LNCAP (cell line): ENCODE measurements around the gene DAAM1.

Experiments
- TF ChIP-seq, protein P1 (sequence below): fragments of 450-650 bp; IDR thresholded peaks from 2 replicates; pipeline ENCODE4 v1.5.1; 2017; ENCODE audit warnings: mild to moderate bottlenecking

DAAM1 gene

GRCh38 chr14:59224341-59224740, 35.9 kb downstream of the DAAM1 start:
- TF ChIP-seq, protein P1, sequence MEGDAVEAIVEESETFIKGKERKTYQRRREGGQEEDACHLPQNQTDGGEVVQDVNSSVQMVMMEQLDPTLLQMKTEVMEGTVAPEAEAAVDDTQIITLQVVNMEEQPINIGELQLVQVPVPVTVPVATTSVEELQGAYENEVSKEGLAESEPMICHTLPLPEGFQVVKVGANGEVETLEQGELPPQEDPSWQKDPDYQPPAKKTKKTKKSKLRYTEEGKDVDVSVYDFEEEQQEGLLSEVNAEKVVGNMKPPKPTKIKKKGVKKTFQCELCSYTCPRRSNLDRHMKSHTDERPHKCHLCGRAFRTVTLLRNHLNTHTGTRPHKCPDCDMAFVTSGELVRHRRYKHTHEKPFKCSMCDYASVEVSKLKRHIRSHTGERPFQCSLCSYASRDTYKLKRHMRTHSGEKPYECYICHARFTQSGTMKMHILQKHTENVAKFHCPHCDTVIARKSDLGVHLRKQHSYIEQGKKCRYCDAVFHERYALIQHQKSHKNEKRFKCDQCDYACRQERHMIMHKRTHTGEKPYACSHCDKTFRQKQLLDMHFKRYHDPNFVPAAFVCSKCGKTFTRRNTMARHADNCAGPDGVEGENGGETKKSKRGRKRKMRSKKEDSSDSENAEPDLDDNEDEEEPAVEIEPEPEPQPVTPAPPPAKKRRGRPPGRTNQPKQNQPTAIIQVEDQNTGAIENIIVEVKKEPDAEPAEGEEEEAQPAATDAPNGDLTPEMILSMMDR = no peak

DNA sequence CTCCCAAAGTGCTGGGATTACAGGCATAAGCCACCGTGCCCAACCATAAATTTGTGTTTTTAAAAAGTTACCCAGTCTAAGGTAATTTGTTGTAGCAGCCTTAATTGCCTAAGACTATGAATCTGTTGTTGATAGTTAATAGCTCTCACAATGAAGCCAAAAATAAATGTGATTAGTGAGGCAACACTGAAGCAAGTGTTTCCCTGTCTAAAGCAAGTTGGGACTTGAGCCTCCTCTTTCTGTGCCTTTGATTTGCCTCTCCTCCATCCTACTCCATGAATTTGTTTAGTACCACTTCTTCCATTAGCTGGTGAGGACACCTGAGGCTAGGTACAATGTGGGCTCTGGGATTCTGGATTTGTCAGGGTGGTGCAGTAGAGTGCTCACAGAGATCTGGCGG, 36.8 kb downstream of the DAAM1 start:
- TF ChIP-seq, protein P1 = no peak

GRCh38 chr14:59228421-59228820, 40.0 kb downstream of the DAAM1 start:
- TF ChIP-seq, protein P1 = no peak

GRCh38 chr14:59229653-59230406, 41.4 kb downstream of the DAAM1 start:
- TF ChIP-seq, protein P1 = no peak

GRCh38 chr14:59236195-59236594, 47.7 kb downstream of the DAAM1 start:
- TF ChIP-seq, protein P1 = no peak

DNA sequence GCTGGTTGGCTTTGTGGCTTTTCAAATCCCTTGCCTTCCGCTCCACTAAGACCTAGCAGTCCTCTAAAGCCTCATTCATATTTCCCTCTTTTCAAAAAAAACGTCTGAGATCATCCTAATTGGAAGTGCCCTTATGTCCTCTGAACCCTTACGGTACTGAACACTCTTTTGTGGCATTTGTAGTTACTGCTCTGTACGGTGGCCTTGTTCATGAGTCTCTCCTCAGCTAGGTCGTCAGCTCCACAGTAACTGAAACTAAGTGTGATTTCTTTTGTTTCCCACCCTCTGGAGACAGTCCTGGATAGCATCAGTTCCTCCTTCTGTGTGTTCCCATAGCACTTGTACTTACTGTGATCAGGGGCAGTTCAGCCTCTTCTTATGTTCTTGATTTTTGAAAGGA, 49.7 kb downstream of the DAAM1 start:
- TF ChIP-seq, protein P1 = no peak

GRCh38 chr14:59239022-59239421, 50.6 kb downstream of the DAAM1 start:
- TF ChIP-seq, protein P1 = no peak

DNA sequence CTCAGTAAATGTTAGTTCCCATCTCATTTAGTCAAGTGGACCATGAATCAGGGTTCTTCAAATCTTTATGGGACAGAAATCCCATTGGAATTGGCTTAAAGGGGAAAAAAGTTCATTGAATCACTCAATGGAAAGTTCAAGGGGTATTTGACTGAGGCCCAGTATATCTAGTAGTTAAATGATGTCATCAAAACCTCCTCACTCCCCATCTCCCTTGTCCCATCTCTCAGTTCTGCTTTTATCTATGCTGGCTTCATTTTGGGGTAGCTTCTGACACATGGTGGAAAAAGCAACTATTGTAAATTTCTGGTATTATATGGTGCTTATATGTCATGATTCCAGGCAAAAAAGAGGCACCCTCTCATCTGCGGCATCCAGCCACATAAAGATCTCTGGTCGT, 51.9 kb downstream of the DAAM1 start:
- TF ChIP-seq, protein P1 = no peak
